ENCODE results near the gene LRRC8A. TPM values are rescaled to one million over a fixed set of nuclear protein-coding genes. Genes with fewer than 3 reads are reported as not detected.
A peak's percentile ranks its signal among the peaks of the same experiment; 100 is the strongest.

LRRC8A gene
- total and polyA plus RNA-seq, 2 experiments from 2014 or later, result 35.6 to 37.9 TPM

GRCh38 chr9:128906741-128907140, 24.8 kb downstream of the LRRC8A start:
- no peak for DNase-seq
- Histone ChIP-seq H3K4me2 (ENCODE audit: unreplicated experiment) (no peak overlapping the region), H3K36me3 (ENCODE audit: low read depth) (peaks cover 10% of the 10 kb centered on the region; the same call in 1 of the 2 replicates), H3K9ac (no peak overlapping the region), H3K27me3 (replicated peaks; ENCODE audit: insufficient read depth) (no peaks in the 10 kb centered on the region), H3K4me1 (ENCODE audit: insufficient read depth) (peaks cover 23% of the 10 kb centered on the region), H2AFZ (no peak overlapping the region), H3K79me2 (ENCODE audit: insufficient read depth) (peaks cover 71% of the 10 kb centered on the region), H3F3A (ENCODE audit: insufficient read depth) (peaks cover 16% of the 10 kb centered on the region), H3K27ac (no peak overlapping the region), H3K9me2 (ENCODE audit: insufficient read depth) (no peaks in the 10 kb centered on the region), H4K20me1 (ENCODE audit: insufficient read depth) (no peaks in the 10 kb centered on the region), H3K4me3 (no peak overlapping the region), H3K9me3 (ENCODE audit: low read depth) (no peaks in the 10 kb centered on the region)
- in situ Hi-C loops (cut with MboI), result no loop called here
- WGBS, 2 experiments (ENCODE audit: low coverage in 1 of 2, low lambda C conversion rate in 2 of 2, missing lambda C conversion rate in 2 of 2), result 38 to 53% methylated on average over 2 of the region's 2 CpGs
- TF ChIP-seq EZH2phosphoT487 (IDR thresholded peaks at IDR 0.05; ENCODE audit: insufficient read depth, low read depth), result no peak
- no peak for TF ChIP-seq EZH2 (IDR thresholded peaks at IDR 0.05; ENCODE audit: insufficient read depth, poor library complexity, severe bottlenecking)

- H4K20me1 ChIP-seq (ENCODE audit: insufficient read depth), result no peaks in the 10 kb centered on the region
- H3K4me3 ChIP-seq, result no peak overlapping the region
- peaks cover 39% of the 10 kb centered on the region for H3K4me1 ChIP-seq (ENCODE audit: insufficient read depth)
- no peaks in the 10 kb centered on the region for H3K9me3 ChIP-seq (ENCODE audit: low read depth)
- no peaks in the 10 kb centered on the region for H3K27me3 ChIP-seq (replicated peaks; ENCODE audit: insufficient read depth)
- no peak overlapping the region for H2AFZ ChIP-seq
- no peak overlapping the region for H3K27ac ChIP-seq
- H3K36me3 ChIP-seq (ENCODE audit: low read depth), result peaks cover 10% of the 10 kb centered on the region; the same call in 1 of the 2 replicates
- H3K4me2 ChIP-seq (ENCODE audit: unreplicated experiment), result no peak overlapping the region
- TF ChIP-seq EZH2 (IDR thresholded peaks at IDR 0.05; ENCODE audit: insufficient read depth, poor library complexity, severe bottlenecking) (no peak), EZH2phosphoT487 (IDR thresholded peaks at IDR 0.05; ENCODE audit: insufficient read depth, low read depth) (no peak)
- no peak for DNase-seq
- peaks cover 23% of the 10 kb centered on the region for H3F3A ChIP-seq (ENCODE audit: insufficient read depth)
- no peaks in the 10 kb centered on the region for H3K9me2 ChIP-seq (ENCODE audit: insufficient read depth)
- H3K79me2 ChIP-seq (ENCODE audit: insufficient read depth), result peaks cover 76% of the 10 kb centered on the region
- WGBS, 2 experiments (ENCODE audit: low coverage in 1 of 2, low lambda C conversion rate in 2 of 2, missing lambda C conversion rate in 2 of 2), result 97 to 98% methylated on average over 21 to 24 of the region's 24 CpGs
- no peak overlapping the region for H3K9ac ChIP-seq
- in situ Hi-C loops (cut with MboI), result no loop called here
Observed at GRCh38 chr9:128908372-128908771, 26.4 kb downstream of the LRRC8A start.

DNA sequence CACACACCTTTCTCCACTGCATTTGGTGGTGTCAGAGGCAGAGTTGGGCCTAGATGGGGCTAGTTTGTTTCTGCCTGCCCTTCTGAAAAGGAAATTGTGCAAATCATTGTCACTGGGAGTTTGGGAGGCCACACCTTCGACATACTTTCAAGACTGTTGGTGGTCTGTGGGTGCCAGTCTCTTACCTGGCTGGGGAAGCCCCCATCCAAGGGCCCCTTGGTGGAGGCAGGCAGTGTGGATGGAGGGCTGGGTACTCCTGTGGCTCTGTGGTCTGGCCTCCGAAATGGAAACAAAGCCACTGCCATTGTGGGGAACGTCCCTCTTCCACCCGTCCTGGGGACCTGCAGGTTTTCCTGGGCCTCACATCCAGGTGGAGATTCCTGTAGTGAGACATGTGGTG, 27.9 kb downstream of the LRRC8A start:
- Histone ChIP-seq H3K27me3 (replicated peaks; ENCODE audit: insufficient read depth) (no peaks in the 10 kb centered on the region), H4K20me1 (ENCODE audit: insufficient read depth) (no peaks in the 10 kb centered on the region), H3K9me3 (ENCODE audit: low read depth) (no peaks in the 10 kb centered on the region), H3K9ac (no peak overlapping the region), H3K4me1 (ENCODE audit: insufficient read depth) (peaks cover 33% of the 10 kb centered on the region), H3F3A (ENCODE audit: insufficient read depth) (peaks cover 17% of the 10 kb centered on the region), H3K4me2 (ENCODE audit: unreplicated experiment) (no peak overlapping the region), H3K4me3 (no peak overlapping the region), H3K79me2 (ENCODE audit: insufficient read depth) (peaks cover 82% of the 10 kb centered on the region), H2AFZ (no peak overlapping the region), H3K9me2 (ENCODE audit: insufficient read depth) (no peaks in the 10 kb centered on the region), H3K36me3 (ENCODE audit: low read depth) (peaks cover 10% of the 10 kb centered on the region; the same call in 1 of the 2 replicates), H3K27ac (no peak overlapping the region)
- in situ Hi-C loops (cut with MboI), result no loop called here
- WGBS, 2 experiments (ENCODE audit: low coverage in 1 of 2, low lambda C conversion rate in 2 of 2, missing lambda C conversion rate in 2 of 2), result 86 to 90% methylated on average over 4 of the region's 4 CpGs
- no peak for DNase-seq
- TF ChIP-seq EZH2 (IDR thresholded peaks at IDR 0.05; ENCODE audit: insufficient read depth, poor library complexity, severe bottlenecking) (no peak), EZH2phosphoT487 (IDR thresholded peaks at IDR 0.05; ENCODE audit: insufficient read depth, low read depth) (no peak)

DNA sequence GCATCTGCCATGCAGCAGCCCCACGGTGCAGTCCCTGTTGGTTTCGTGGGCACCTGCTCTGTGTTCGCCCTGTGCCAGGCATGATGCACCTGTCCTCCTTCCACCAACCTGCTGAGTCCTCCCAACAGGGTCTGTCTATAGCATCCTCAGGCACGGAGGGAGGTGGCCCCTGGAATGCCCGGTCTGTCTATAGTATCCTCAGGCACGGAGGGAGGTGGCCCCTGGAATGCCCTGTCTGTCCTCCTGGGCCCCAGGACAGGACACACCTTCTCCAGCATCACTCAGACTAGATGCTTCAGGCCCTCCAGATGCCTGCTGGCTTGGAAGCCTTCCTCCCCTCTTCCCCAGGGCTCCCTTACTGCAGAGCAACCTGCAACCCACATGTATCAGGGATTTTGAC, 29.0 kb downstream of the LRRC8A start:
- H3F3A ChIP-seq (ENCODE audit: insufficient read depth), result peaks cover 17% of the 10 kb centered on the region
- no peak overlapping the region for H2AFZ ChIP-seq
- in situ Hi-C loops (cut with MboI), result no loop called here
- no peak for DNase-seq
- TF ChIP-seq EZH2 (IDR thresholded peaks at IDR 0.05; ENCODE audit: insufficient read depth, poor library complexity, severe bottlenecking), result no peak
- no peak for TF ChIP-seq EZH2phosphoT487 (IDR thresholded peaks at IDR 0.05; ENCODE audit: insufficient read depth, low read depth)
- no peaks in the 10 kb centered on the region for H3K9me3 ChIP-seq (ENCODE audit: low read depth)
- H3K27me3 ChIP-seq (replicated peaks; ENCODE audit: insufficient read depth), result no peaks in the 10 kb centered on the region
- 80 to 87% methylated on average over 6 of the region's 6 CpGs for WGBS, 2 experiments (ENCODE audit: low coverage in 1 of 2, low lambda C conversion rate in 2 of 2, missing lambda C conversion rate in 2 of 2)
- peaks cover 84% of the 10 kb centered on the region for H3K79me2 ChIP-seq (ENCODE audit: insufficient read depth)
- H4K20me1 ChIP-seq (ENCODE audit: insufficient read depth), result no peaks in the 10 kb centered on the region
- H3K9ac ChIP-seq, result no peak overlapping the region
- no peak overlapping the region for H3K4me3 ChIP-seq
- peaks cover 10% of the 10 kb centered on the region; the same call in 1 of the 2 replicates for H3K36me3 ChIP-seq (ENCODE audit: low read depth)
- H3K4me1 ChIP-seq (ENCODE audit: insufficient read depth), result peaks cover 33% of the 10 kb centered on the region
- peak overlapping the region; percentile 68 for H3K27ac ChIP-seq
- H3K4me2 ChIP-seq (ENCODE audit: unreplicated experiment), result peak overlapping the region; percentile 77
- no peaks in the 10 kb centered on the region for H3K9me2 ChIP-seq (ENCODE audit: insufficient read depth)
